Liver (tissue), 9 donors: ENCODE data around the gene TARBP1. TPM values are rescaled to one million over a fixed set of nuclear protein-coding genes. Genes with fewer than 3 reads are reported as not detected.

Source experiments
- DNase-seq: peaks from one replicate; pipeline ENCODE4 v3.0.0-alpha.2; 2017; ENCODE audit warnings: low spot score
- H3K27ac ChIP-seq, 2 donors: one replicate each; pipeline ENCODE4 v1.7.0; 2013; ENCODE audit warnings: inconsistent platforms in 2 of 2, low read length in 2 of 2, control low read depth in 1 of 2, low read depth in 1 of 2, mild to moderate bottlenecking in 1 of 2
- H3K27me3 ChIP-seq, 4 donors: one replicate each; pipeline versions ENCODE4 v1.6.1 to v1.7.0; 2013; ENCODE audit warnings: low read length in 3 of 4, inconsistent platforms in 1 of 4, mild to moderate bottlenecking in 1 of 4, moderate library complexity in 1 of 4; ENCODE audit not compliant: control insufficient read depth in 4 of 4, insufficient read depth in 4 of 4
- H3K36me3 ChIP-seq, 4 donors: one replicate each; pipeline versions ENCODE4 v1.6.1 to v1.7.0; 2013; ENCODE audit warnings: low read length in 3 of 4, mild to moderate bottlenecking in 3 of 4, low read depth in 1 of 4, moderate library complexity in 1 of 4; ENCODE audit not compliant: control insufficient read depth in 4 of 4, insufficient read depth in 3 of 4
- H3K4me1 ChIP-seq, 4 donors: one replicate each; pipeline versions ENCODE4 v1.6.1 to v1.7.0; 2013; ENCODE audit warnings: low read length in 3 of 4, mild to moderate bottlenecking in 3 of 4, moderate library complexity in 1 of 4; ENCODE audit not compliant: control insufficient read depth in 4 of 4, insufficient read depth in 4 of 4
- H3K4me3 ChIP-seq, 3 donors: one replicate each; pipeline versions ENCODE4 v1.6.1 to v1.7.0; 2013; ENCODE audit warnings: low read length in 3 of 3, control low read depth in 1 of 3, low read depth in 1 of 3, mild to moderate bottlenecking in 1 of 3
- H3K9ac ChIP-seq, 2 donors: one replicate each; pipeline ENCODE4 v1.7.0; 2013; ENCODE audit warnings: low read length in 2 of 2, mild to moderate bottlenecking in 2 of 2, moderate library complexity in 2 of 2, control low read depth in 1 of 2, low read depth in 1 of 2
- H3K9me3 ChIP-seq, 4 donors: one replicate each; pipeline versions ENCODE4 v1.6.1 to v1.7.0; 2013; ENCODE audit warnings: low read length in 3 of 4; ENCODE audit not compliant: control insufficient read depth in 4 of 4
- ATF3 ChIP-seq: IDR thresholded peaks from 2 replicates; pipeline ENCODE4 v1.6.1; 2016; ENCODE audit warnings: antibody characterized with exemption
- CTCF ChIP-seq: fragments of 150-350 bp; IDR thresholded peaks from 2 replicates; pipeline ENCODE4 v1.5.1; 2017; ENCODE audit warnings: improper control_type of control experiment, low read depth, low read length; ENCODE audit not compliant: missing input control
- EGR1 ChIP-seq, 2 donors: IDR thresholded peaks; 2 replicates each; pipeline ENCODE4 v1.6.1; 2016 to 2018; ENCODE audit warnings: antibody characterized with exemption in 2 of 2, low read depth in 2 of 2
- FOXA1 ChIP-seq: IDR thresholded peaks from 2 replicates; pipeline ENCODE4 v1.6.1; 2016; ENCODE audit warnings: antibody characterized with exemption
- FOXA2 ChIP-seq: IDR thresholded peaks from 2 replicates; pipeline ENCODE4 v1.6.1; 2016; ENCODE audit warnings: antibody characterized with exemption
- GABPA ChIP-seq, 2 donors: IDR thresholded peaks in 1 of 2; conservative IDR thresholded peaks in 1 of 2; 2 replicates each; pipeline ENCODE4 v1.6.1; 2016; ENCODE audit warnings: antibody characterized with exemption in 2 of 2, mild to moderate bottlenecking in 1 of 2, moderate library complexity in 1 of 2
- HNF4A ChIP-seq, 2 donors: conservative IDR thresholded peaks; 2 replicates each; pipeline ENCODE4 v1.6.1; 2016; ENCODE audit warnings: antibody characterized with exemption in 2 of 2, mild to moderate bottlenecking in 2 of 2
- HNF4G ChIP-seq: IDR thresholded peaks from 2 replicates; pipeline ENCODE4 v1.6.1; 2016; ENCODE audit warnings: antibody characterized with exemption
- JUND ChIP-seq, 2 donors: IDR thresholded peaks; 2 replicates each; pipeline ENCODE4 v1.6.1; 2016; ENCODE audit warnings: antibody characterized with exemption in 2 of 2
- MAX ChIP-seq: IDR thresholded peaks from 2 replicates; pipeline ENCODE4 v1.6.1; 2016; ENCODE audit warnings: antibody characterized with exemption
- NR2F2 ChIP-seq: IDR thresholded peaks from 2 replicates; pipeline ENCODE4 v1.6.1; 2016; ENCODE audit warnings: antibody characterized with exemption
- RAD21 ChIP-seq, 2 donors: IDR thresholded peaks; 2 replicates each; pipeline ENCODE4 v1.6.1; 2016; ENCODE audit warnings: antibody characterized with exemption in 2 of 2, mild to moderate bottlenecking in 2 of 2
- REST ChIP-seq: IDR thresholded peaks from 2 replicates; pipeline ENCODE4 v1.6.1; 2016; ENCODE audit warnings: antibody characterized with exemption, mild to moderate bottlenecking
- RXRA ChIP-seq, 2 donors: IDR thresholded peaks; 2 replicates each; pipeline ENCODE4 v1.6.1; 2017 to 2018; ENCODE audit warnings: antibody characterized with exemption in 2 of 2, mild to moderate bottlenecking in 1 of 2
- SP1 ChIP-seq: IDR thresholded peaks from 2 replicates; pipeline ENCODE4 v1.6.1; 2018; ENCODE audit warnings: antibody characterized with exemption, mild to moderate bottlenecking
- TAF1 ChIP-seq: conservative IDR thresholded peaks from 2 replicates; pipeline ENCODE4 v1.6.1; 2016; ENCODE audit warnings: antibody characterized with exemption, mild to moderate bottlenecking
- ZBTB33 ChIP-seq: IDR thresholded peaks from 2 replicates; pipeline ENCODE4 v1.6.1; 2016; ENCODE audit warnings: antibody characterized with exemption
- WGBS: extraction: QIAGEN DNeasy Blood & Tissue Kit; methylation state at CpG from one replicate; pipeline ENCODE4 v1.1.7; 2013; 5-methylcytosine and 5-hydroxymethylcytosine counted together
- polyA plus RNA-seq, 2 donors: library from polyadenylated mRNA; stranded (reverse) in 1 of 2; unstranded in 1 of 2; fragments of 200-250 nt in 1 of 2; fragments of >200 nt in 1 of 2; fragmentation: Nextera tagmentation in 1 of 2; extraction: Ambion mirVana in 1 of 2; gene quantifications; one replicate each; pipeline versions ENCODE4 v1.2.1 to v1.2.3, GENCODE V29; 2013 to 2015
- total RNA-seq, 2 donors: library from RNA; depleted of rRNA; stranded (reverse); fragments of >200 nt; gene quantifications; one replicate each; pipeline ENCODE4 v1.2.3, GENCODE V29; 2014
- donor health status: healthy.
- donor health status: healthy.
- donor health status: healthy.
- donor health status: healthy.
- donor health status: healthy.

The TARBP1 gene
- total and polyA plus RNA-seq, 4 donors: 4.1 to 17.6 (median 9.1) TPM

GRCh38 chr1:234475167-234475793, 3.7 kb downstream of the TARBP1 start:
- Histone ChIP-seq H3K36me3 (no peaks in the 10 kb centered on the region), H3K27me3 (no peaks in the 10 kb centered on the region), H3K4me1 (peaks cover 0 to 12% (median 8%) of the 10 kb centered on the region in 4 donors), H3K9ac (no peak overlapping the region), H3K4me3 (no peak overlapping the region), H3K9me3 (no peaks in the 10 kb centered on the region), H3K27ac (no peak overlapping the region)
- 85% methylated on average over 12 of the region's 12 CpGs for WGBS
- DNase-seq: no peak
- TF ChIP-seq HNF4G: no peak
- TF ChIP-seq SP1: no peak
- no peak for TF ChIP-seq TAF1
- no peak for TF ChIP-seq RAD21 (IDR thresholded peaks at IDR 0.05)
- TF ChIP-seq FOXA2: no peak
- no peak for TF ChIP-seq GABPA (IDR thresholded peaks at IDR 0.05 in 1 of 2, conservative IDR thresholded peaks at IDR 0.05 in 1 of 2)
- TF ChIP-seq CTCF: no peak
- TF ChIP-seq MAX: no peak
- TF ChIP-seq NR2F2: no peak
- TF ChIP-seq REST: no peak
- no peak for TF ChIP-seq FOXA1
- no peak for TF ChIP-seq JUND (IDR thresholded peaks at IDR 0.05)
- TF ChIP-seq EGR1 (IDR thresholded peaks at IDR 0.05; ENCODE audit: low read depth in 2 of 2): no peak

GRCh38 chr1:234474375-234474774, 4.6 kb downstream of the TARBP1 start:
- Histone ChIP-seq H3K36me3 (no peaks in the 10 kb centered on the region), H3K4me1 (peaks cover 0 to 12% (median 8%) of the 10 kb centered on the region in 4 donors), H3K9me3 (no peaks in the 10 kb centered on the region), H3K27me3 (no peaks in the 10 kb centered on the region), H3K4me3 (no peak overlapping the region), H3K27ac (no peak overlapping the region), H3K9ac (no peak overlapping the region)
- no peak for TF ChIP-seq RAD21 (IDR thresholded peaks at IDR 0.05)
- TF ChIP-seq FOXA2: no peak
- no peak for TF ChIP-seq CTCF
- no peak for TF ChIP-seq TAF1
- no peak for TF ChIP-seq EGR1 (IDR thresholded peaks at IDR 0.05; ENCODE audit: low read depth in 2 of 2)
- no peak for TF ChIP-seq RXRA (IDR thresholded peaks at IDR 0.05)
- no peak for TF ChIP-seq FOXA1
- TF ChIP-seq NR2F2: no peak
- no peak for TF ChIP-seq ATF3
- TF ChIP-seq ZBTB33: no peak
- no peak for TF ChIP-seq HNF4A (conservative IDR thresholded peaks at IDR 0.05)
- TF ChIP-seq MAX: no peak
- no peak for TF ChIP-seq JUND (IDR thresholded peaks at IDR 0.05)
- WGBS: 80% methylated on average over 2 of the region's 2 CpGs
- no peak for DNase-seq
